Neuronal stem cell (in vitro differentiated cells): ENCODE results near the gene FAF1.

ENCODE experiments used
- DNase-seq: peaks from one replicate; pipeline ENCODE4 v3.0.0-alpha.2; 2013; ENCODE audit warnings: low spot score
- H2AFZ ChIP-seq: one replicate; pipeline ENCODE4 v1.6.1; 2013; ENCODE audit warnings: mild to moderate bottlenecking, low read length, inconsistent platforms
- H2AK5ac ChIP-seq: 2 replicates; pipeline ENCODE4 v1.6.1; 2013; ENCODE audit warnings: low read depth, mild to moderate bottlenecking, inconsistent platforms, low read length, moderate library complexity, mixed read lengths
- H2BK120ac ChIP-seq: 2 replicates; pipeline ENCODE4 v1.6.1; 2013; ENCODE audit warnings: low read depth, mild to moderate bottlenecking, inconsistent platforms, low read length, moderate library complexity, mixed read lengths
- H2BK12ac ChIP-seq: one replicate; pipeline ENCODE4 v1.6.1; 2013; ENCODE audit warnings: low read length, inconsistent platforms
- H2BK15ac ChIP-seq: 2 replicates; pipeline ENCODE4 v1.6.1; 2013; ENCODE audit warnings: mild to moderate bottlenecking, low read length, inconsistent platforms, mixed read lengths
- H2BK5ac ChIP-seq: one replicate; pipeline ENCODE4 v1.6.1; 2013; ENCODE audit warnings: inconsistent platforms, mild to moderate bottlenecking, low read length, moderate library complexity
- H3K14ac ChIP-seq: one replicate; pipeline ENCODE4 v1.6.1; 2013; ENCODE audit warnings: low read length, inconsistent platforms
- H3K18ac ChIP-seq: 2 replicates; pipeline ENCODE4 v1.6.1; 2013; ENCODE audit warnings: low read length, inconsistent platforms
- H3K23ac ChIP-seq: 2 replicates; pipeline ENCODE4 v1.6.1; 2013; ENCODE audit warnings: low read depth, mild to moderate bottlenecking, mixed read lengths, low read length, inconsistent platforms; ENCODE audit not compliant: poor library complexity
- H3K27ac ChIP-seq: replicated peaks from 3 replicates; pipeline ENCODE4 v1.5.1; 2013; ENCODE audit warnings: low read length, inconsistent platforms
- H3K27me3 ChIP-seq, 3 experiments: 2 replicates each; pipeline ENCODE4 v1.6.1; 2013; ENCODE audit warnings: low read length in 3 of 3, mild to moderate bottlenecking in 2 of 3, inconsistent platforms in 1 of 3, low read depth in 1 of 3, mixed read lengths in 1 of 3, moderate library complexity in 1 of 3; ENCODE audit not compliant: control insufficient read depth in 3 of 3, insufficient read depth in 3 of 3
- H3K36me3 ChIP-seq, 2 donors: replicated peaks in 1 of 2; 2 replicates each; pipeline ENCODE4 v1.6.1; 2013; ENCODE audit warnings: low read length in 2 of 2; ENCODE audit not compliant: control insufficient read depth in 2 of 2, insufficient read depth in 2 of 2
- H3K4ac ChIP-seq: 2 replicates; pipeline ENCODE4 v1.6.1; 2013; ENCODE audit warnings: inconsistent platforms, mild to moderate bottlenecking, low read length, moderate library complexity
- H3K4me1 ChIP-seq, 2 donors: 1 replicate in 1 of 2; 2 replicates in 1 of 2; pipeline ENCODE4 v1.6.1; 2013; ENCODE audit warnings: low read length in 2 of 2, low read depth in 1 of 2; ENCODE audit not compliant: control insufficient read depth in 2 of 2, insufficient read depth in 1 of 2
- H3K4me2 ChIP-seq: one replicate; pipeline ENCODE4 v1.6.1; 2013; ENCODE audit warnings: mild to moderate bottlenecking, low read length, inconsistent platforms; ENCODE audit not compliant: insufficient read depth, poor library complexity, severe bottlenecking
- H3K4me3 ChIP-seq, 2 donors: 2 replicates each; pipeline ENCODE4 v1.5.1; 2013; ENCODE audit warnings: low read length in 2 of 2, mild to moderate bottlenecking in 2 of 2, inconsistent platforms in 1 of 2, moderate library complexity in 1 of 2
- H3K79me1 ChIP-seq: one replicate; pipeline ENCODE4 v1.6.1; 2013; ENCODE audit warnings: low read depth, mild to moderate bottlenecking, inconsistent platforms, low read length, moderate library complexity
- H3K9ac ChIP-seq: one replicate; pipeline ENCODE4 v1.6.1; 2013; ENCODE audit warnings: mild to moderate bottlenecking, low read depth, low read length, inconsistent platforms; ENCODE audit not compliant: poor library complexity
- H3K9me3 ChIP-seq, 2 donors: replicated peaks in 1 of 2; 2 replicates each; pipeline versions ENCODE3 to v1.6.1; 2013; ENCODE audit warnings: low read length in 2 of 2, mild to moderate bottlenecking in 2 of 2, inconsistent platforms in 1 of 2, low read depth in 1 of 2, mixed read lengths in 1 of 2, moderate library complexity in 1 of 2; ENCODE audit not compliant: control insufficient read depth in 2 of 2, insufficient read depth in 1 of 2
- H4K8ac ChIP-seq: one replicate; pipeline ENCODE4 v1.6.1; 2013; ENCODE audit warnings: low read depth, mild to moderate bottlenecking, inconsistent platforms, low read length, moderate library complexity
- H4K91ac ChIP-seq: one replicate; pipeline ENCODE4 v1.6.1; 2013; ENCODE audit warnings: low read length, low read depth, mild to moderate bottlenecking, inconsistent platforms; ENCODE audit not compliant: poor library complexity
- WGBS, 2 donors: extraction: QIAGEN DNeasy Blood & Tissue Kit; methylation state at CpG; one replicate each; pipeline ENCODE4 v1.1.7; 2013; ENCODE audit warnings: missing lambda C conversion rate in 2 of 2, mixed read lengths in 1 of 2; ENCODE audit not compliant: insufficient read length in 2 of 2, insufficient replicate concordance in 1 of 2; ENCODE audit errors: extremely low coverage in 2 of 2; 5-methylcytosine and 5-hydroxymethylcytosine counted together

Gene FAF1

DNA sequence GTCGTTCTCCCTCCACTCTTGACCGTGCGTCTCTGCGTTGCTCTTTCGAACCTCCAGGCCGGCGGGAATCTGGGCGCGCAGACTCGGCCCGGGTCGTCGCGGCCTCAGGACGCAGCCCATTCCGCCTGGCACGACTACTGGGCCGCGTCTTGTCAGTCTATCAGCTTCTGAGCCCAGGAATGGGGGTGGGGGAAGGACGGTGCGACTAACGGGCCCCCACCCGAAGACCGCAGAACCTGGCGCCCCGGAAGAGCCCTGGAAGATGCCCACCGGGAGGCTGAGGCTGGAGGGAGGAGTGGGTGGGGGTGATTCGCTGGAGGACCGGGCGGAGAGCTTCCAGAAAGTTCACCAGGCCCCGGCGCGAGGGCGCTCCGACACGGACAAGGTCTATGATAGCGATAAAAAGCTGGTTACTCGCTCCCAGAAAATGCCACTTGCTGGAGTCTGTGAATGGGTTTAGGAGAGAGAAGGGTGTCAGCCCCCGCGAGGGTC, 535.1 kb downstream of the FAF1 start:
- H3K4me3 ChIP-seq, result no peak overlapping the region
- H2BK120ac ChIP-seq, result no peak overlapping the region
- H3K14ac ChIP-seq, result no peak overlapping the region
- no peak overlapping the region for H2AK5ac ChIP-seq
- H2BK12ac ChIP-seq, result no peak overlapping the region
- WGBS, 2 donors, result no CpG with 5 or more reads among the region's 40 CpGs
- peak overlapping the region; percentile 41 for H3K18ac ChIP-seq
- H4K8ac ChIP-seq, result no peak overlapping the region
- H3K79me1 ChIP-seq, result no peaks in the 10 kb centered on the region
- H2BK5ac ChIP-seq, result no peak overlapping the region
- H3K27me3 ChIP-seq, result peaks cover 68 to 100% (median 90%) of the 10 kb centered on the region in 3 experiments
- no peak overlapping the region for H4K91ac ChIP-seq
- no peak overlapping the region for H3K9ac ChIP-seq
- H3K36me3 ChIP-seq, result no peaks in the 10 kb centered on the region
- no peak overlapping the region for H3K4ac ChIP-seq
- peak overlapping the region; percentile 40 for H2AFZ ChIP-seq
- DNase-seq, result no peak
- no peak overlapping the region for H3K27ac ChIP-seq
- no peak overlapping the region for H2BK15ac ChIP-seq
- H3K23ac ChIP-seq, result no peak overlapping the region
- no peak overlapping the region for H3K4me2 ChIP-seq
- H3K4me1 ChIP-seq, result peaks cover 3 to 5% of the 10 kb centered on the region in 2 donors
- peaks cover 0 to 6% of the 10 kb centered on the region in 2 donors for H3K9me3 ChIP-seq

DNA sequence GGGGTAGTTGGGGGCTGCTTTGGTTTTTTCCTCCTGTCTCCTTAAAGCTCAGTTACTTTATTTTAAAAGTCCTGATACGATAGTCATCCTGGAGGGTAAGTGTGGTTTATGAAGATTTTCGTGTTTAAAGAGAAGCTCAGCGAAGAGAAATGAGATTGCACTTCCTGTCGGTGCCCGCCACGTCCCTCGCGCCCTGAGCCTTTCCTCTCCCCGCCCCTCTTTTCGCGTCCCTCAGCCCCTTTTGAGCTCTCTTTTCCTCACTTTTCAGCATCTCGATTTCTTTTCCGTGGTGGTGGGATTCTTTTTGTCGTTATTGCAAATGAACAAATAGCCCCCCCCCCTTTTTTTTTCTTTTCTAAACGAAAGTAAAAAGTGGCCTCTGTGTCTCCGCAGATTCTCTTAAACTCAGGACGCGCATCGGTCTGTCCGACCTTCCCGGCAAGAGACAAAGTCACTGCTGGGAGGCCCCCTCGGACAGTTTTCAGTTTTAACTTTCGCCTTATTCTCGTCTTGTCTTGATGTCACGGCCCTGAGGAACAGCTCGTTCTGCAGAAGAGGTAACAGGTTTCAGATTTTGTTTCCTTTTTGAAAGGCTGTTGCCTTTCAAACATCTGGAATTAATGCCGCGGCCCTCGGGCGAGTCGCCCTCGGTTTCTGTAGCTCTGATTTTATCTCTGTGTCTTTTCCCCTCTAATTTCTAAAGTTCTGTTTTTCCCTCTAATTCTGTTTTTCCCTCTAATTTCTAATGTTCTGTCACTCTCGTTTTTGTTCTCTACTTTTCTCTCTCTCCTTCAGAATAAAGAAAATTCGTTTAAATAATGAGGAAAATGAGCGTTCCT, 535.8 kb downstream of the FAF1 start:
- no peak overlapping the region for H2BK5ac ChIP-seq
- H3K27me3 ChIP-seq, result peaks cover 74 to 100% (median 93%) of the 10 kb centered on the region in 3 experiments
- H3K23ac ChIP-seq, result no peak overlapping the region
- no peaks in the 10 kb centered on the region for H3K36me3 ChIP-seq
- H2AFZ ChIP-seq, result peak overlapping the region; percentile 40
- H3K4me1 ChIP-seq, result peaks cover 3 to 5% of the 10 kb centered on the region in 2 donors
- DNase-seq, result no peak
- H3K79me1 ChIP-seq, result no peaks in the 10 kb centered on the region
- no peak overlapping the region for H3K18ac ChIP-seq
- H3K9ac ChIP-seq, result no peak overlapping the region
- no peak overlapping the region for H2BK15ac ChIP-seq
- no peak overlapping the region for H2BK120ac ChIP-seq
- H3K14ac ChIP-seq, result no peak overlapping the region
- H4K91ac ChIP-seq, result no peak overlapping the region
- H3K27ac ChIP-seq, result no peak overlapping the region
- H2BK12ac ChIP-seq, result no peak overlapping the region
- H3K9me3 ChIP-seq, result peaks cover 0 to 8% of the 10 kb centered on the region in 2 donors
- H4K8ac ChIP-seq, result no peak overlapping the region
- H3K4me3 ChIP-seq, result no peak overlapping the region
- H3K4me2 ChIP-seq, result no peak overlapping the region
- H2AK5ac ChIP-seq, result no peak overlapping the region
- no peak overlapping the region for H3K4ac ChIP-seq
- no CpG with 5 or more reads among the region's 35 CpGs for WGBS, 2 donors

DNA sequence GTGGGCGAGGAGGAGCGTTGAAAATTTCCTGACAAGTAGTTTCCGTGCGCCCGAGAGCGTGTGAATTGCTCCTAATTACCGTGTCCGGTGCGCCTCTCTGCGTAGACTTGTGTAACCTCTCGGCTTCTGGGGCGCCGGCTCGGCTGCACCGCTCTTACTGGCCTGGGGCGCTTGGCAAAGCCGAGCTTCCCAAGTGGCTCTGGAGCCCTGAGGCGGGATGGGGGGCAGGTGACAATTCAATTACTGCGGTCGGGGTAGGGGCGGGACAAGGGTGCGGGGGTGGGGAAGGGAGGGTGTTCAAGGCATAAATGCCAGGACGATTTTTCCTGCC, 536.4 kb downstream of the FAF1 start:
- WGBS, 2 donors, result no CpG with 5 or more reads among the region's 23 CpGs
- Histone ChIP-seq H3K27ac (no peak overlapping the region), H3K18ac (no peak overlapping the region), H2BK12ac (no peak overlapping the region), H3K4me1 (peaks cover 3 to 8% of the 10 kb centered on the region in 2 donors), H2AK5ac (no peak overlapping the region), H3K9me3 (peaks cover 0 to 8% of the 10 kb centered on the region in 2 donors), H2BK5ac (no peak overlapping the region), H3K4me3 (peak overlapping the region; percentile 47 to 48), H3K27me3 (peaks cover 80 to 100% (median 99%) of the 10 kb centered on the region in 3 experiments), H3K36me3 (no peaks in the 10 kb centered on the region), H2BK15ac (no peak overlapping the region), H4K91ac (no peak overlapping the region), H3K4me2 (peak overlapping the region; percentile 70), H2BK120ac (no peak overlapping the region), H2AFZ (peak overlapping the region; percentile 99), H3K9ac (no peak overlapping the region), H3K14ac (no peak overlapping the region), H3K79me1 (no peaks in the 10 kb centered on the region), H3K4ac (no peak overlapping the region), H4K8ac (no peak overlapping the region), H3K23ac (no peak overlapping the region)
- no peak for DNase-seq

DNA sequence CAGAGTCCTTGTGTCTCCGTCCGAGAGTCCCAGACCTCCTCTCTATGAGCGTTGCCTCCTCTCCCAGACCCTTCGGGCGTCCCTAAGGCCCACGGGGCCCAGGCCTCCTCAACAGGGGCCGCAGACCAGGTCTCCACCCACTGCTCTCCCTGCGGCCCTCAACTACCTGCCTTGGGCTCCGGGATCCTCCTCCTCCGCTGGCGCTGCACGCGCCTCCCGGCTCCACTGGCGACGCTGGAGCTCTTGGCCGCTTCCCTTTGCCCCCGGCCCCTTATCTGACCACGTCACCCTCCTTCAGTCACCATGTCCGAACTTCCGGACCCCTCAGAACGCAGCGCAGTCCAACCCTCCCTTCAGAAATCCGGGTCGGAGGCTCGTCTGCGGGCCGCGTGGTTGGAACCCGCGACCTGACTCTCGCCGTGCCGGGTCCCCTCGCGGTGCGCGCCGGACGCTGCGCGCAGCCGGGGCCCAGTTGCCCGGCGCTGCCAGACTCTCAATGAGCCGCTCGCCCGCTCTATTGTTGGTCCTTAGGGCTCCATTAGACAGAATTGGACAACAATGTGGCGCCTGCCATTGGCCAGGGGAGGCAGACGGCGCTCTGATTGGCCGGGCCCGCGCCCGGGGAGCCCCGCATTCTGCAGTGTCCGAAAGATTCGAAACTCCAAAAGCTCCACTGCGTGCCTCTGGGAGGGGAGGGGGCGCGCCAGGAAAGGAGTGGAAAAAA, 537.0 kb downstream of the FAF1 start, which contains the start of gene DMRTA2:
TSS of gene DMRTA2 (minus strand) at position 498 of the 724 bp plus-strand sequence. CDS start 1,907 bp downstream, outside the sequence.
- H3K18ac ChIP-seq, result peak within 1 kb of the TSS; percentile 74

More for the DNA sequence above, 537.0 kb downstream of the FAF1 start, which contains the start of gene DMRTA2:
- no peak within 1 kb of the TSS for H2BK120ac ChIP-seq
- H3K4me3 ChIP-seq, result peak within 1 kb of the TSS; percentile 48 to 75
- H2BK15ac ChIP-seq, result peak within 1 kb of the TSS; percentile 56
- peak within 1 kb of the TSS; percentile 70 for H3K4me2 ChIP-seq
- no peak within 1 kb of the TSS for H4K8ac ChIP-seq
- H3K4ac ChIP-seq, result no peak within 1 kb of the TSS
- H2BK12ac ChIP-seq, result peak within 1 kb of the TSS; percentile 77
- H3K4me1 ChIP-seq, result peaks cover 3 to 9% of the 10 kb centered on the region in 2 donors
- no peaks in the 10 kb centered on the region for H3K79me1 ChIP-seq
- peak; percentile 84 for DNase-seq
- H3K9me3 ChIP-seq, result peaks cover 0 to 8% of the 10 kb centered on the region in 2 donors
- H3K23ac ChIP-seq, result peak within 1 kb of the TSS; percentile 81
- no CpG with 5 or more reads among the region's 61 CpGs for WGBS, 2 donors
- H3K36me3 ChIP-seq, result no peaks in the 10 kb centered on the region
- H3K27ac ChIP-seq, result no peak within 1 kb of the TSS
- no peak within 1 kb of the TSS for H4K91ac ChIP-seq
- peak within 1 kb of the TSS; percentile 99 for H2AFZ ChIP-seq
- H3K27me3 ChIP-seq, result peaks cover 84 to 100% (median 100%) of the 10 kb centered on the region in 3 experiments
- peak within 1 kb of the TSS; percentile 34 for H3K9ac ChIP-seq
- H2AK5ac ChIP-seq, result peak within 1 kb of the TSS; percentile 57
- H2BK5ac ChIP-seq, result no peak within 1 kb of the TSS
- H3K14ac ChIP-seq, result no peak within 1 kb of the TSS
